ENCODE results near the gene NLGN3. TPM values are rescaled to one million over a fixed set of nuclear protein-coding genes. Genes with fewer than 3 reads are reported as not detected.

NLGN3 gene
- polyA plus RNA-seq, 1 donor from 2014 or later: 11.7 TPM

DNA sequence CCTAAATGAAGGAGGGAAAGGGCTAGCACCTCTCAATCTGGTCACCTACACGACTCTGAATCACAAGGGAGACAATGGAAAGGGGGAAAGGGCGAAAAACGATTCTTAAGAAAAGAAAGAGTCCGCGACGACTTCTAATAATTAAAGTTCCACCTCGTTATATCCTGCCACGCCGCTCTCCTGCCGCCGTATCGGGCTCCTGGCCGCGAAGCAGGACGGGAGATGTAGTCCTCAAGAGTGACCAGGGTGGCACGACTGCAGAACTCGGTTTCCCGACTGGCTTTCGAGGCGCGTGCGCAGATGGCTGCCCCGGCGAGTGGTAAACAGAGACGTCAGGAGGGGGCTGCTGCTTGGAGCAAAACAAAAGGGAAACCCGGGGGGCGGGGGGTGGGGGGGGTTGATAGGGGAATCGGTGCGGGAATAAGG is 49.1 kb upstream of the NLGN3 start, which contains the start of gene FOXO4:
Gene FOXO4 (plus strand): TSS at position 297 of the 426 bp plus-strand sequence. CDS start 678 bp downstream, outside the sequence.
- H3K36me3 ChIP-seq (ENCODE audit: insufficient read depth, low read length): no peaks in the 10 kb centered on the region
- H3K4me2 ChIP-seq (ENCODE audit: low read length): peak within 1 kb of the TSS; percentile 39
- H3K9me2 ChIP-seq (ENCODE audit: insufficient read depth, low read length): no peaks in the 10 kb centered on the region
- peaks cover 7% of the 10 kb centered on the region for H3K27me3 ChIP-seq (ENCODE audit: insufficient read depth, low read depth, low read length)
- no peak within 1 kb of the TSS for H3K9ac ChIP-seq (ENCODE audit: low read length)
- TF ChIP-seq, protein P1, sequence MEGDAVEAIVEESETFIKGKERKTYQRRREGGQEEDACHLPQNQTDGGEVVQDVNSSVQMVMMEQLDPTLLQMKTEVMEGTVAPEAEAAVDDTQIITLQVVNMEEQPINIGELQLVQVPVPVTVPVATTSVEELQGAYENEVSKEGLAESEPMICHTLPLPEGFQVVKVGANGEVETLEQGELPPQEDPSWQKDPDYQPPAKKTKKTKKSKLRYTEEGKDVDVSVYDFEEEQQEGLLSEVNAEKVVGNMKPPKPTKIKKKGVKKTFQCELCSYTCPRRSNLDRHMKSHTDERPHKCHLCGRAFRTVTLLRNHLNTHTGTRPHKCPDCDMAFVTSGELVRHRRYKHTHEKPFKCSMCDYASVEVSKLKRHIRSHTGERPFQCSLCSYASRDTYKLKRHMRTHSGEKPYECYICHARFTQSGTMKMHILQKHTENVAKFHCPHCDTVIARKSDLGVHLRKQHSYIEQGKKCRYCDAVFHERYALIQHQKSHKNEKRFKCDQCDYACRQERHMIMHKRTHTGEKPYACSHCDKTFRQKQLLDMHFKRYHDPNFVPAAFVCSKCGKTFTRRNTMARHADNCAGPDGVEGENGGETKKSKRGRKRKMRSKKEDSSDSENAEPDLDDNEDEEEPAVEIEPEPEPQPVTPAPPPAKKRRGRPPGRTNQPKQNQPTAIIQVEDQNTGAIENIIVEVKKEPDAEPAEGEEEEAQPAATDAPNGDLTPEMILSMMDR (IDR thresholded peaks at IDR 0.05; ENCODE audit: poor library complexity, severe bottlenecking): no peak
- peak; percentile 75 for TF ChIP-seq MXI1 (conservative IDR thresholded peaks at IDR 0.05; ENCODE audit: poor library complexity, severe bottlenecking)
- no peak within 1 kb of the TSS for H3K27ac ChIP-seq (ENCODE audit: low read length)
- no peaks in the 10 kb centered on the region for H3K9me3 ChIP-seq (ENCODE audit: low read length)
- no peaks in the 10 kb centered on the region for H4K20me1 ChIP-seq (ENCODE audit: insufficient read depth)
- H3F3A ChIP-seq (ENCODE audit: insufficient read depth, low read length, poor library complexity, severe bottlenecking): no peaks in the 10 kb centered on the region
- no peaks in the 10 kb centered on the region for H3K79me2 ChIP-seq (replicated peaks; ENCODE audit: insufficient read depth, low read length)
- no peak within 1 kb of the TSS for H2AFZ ChIP-seq (ENCODE audit: low read depth, low read length)
- peak within 1 kb of the TSS; percentile 67 for H3K4me3 ChIP-seq (ENCODE audit: low read length)

DNA sequence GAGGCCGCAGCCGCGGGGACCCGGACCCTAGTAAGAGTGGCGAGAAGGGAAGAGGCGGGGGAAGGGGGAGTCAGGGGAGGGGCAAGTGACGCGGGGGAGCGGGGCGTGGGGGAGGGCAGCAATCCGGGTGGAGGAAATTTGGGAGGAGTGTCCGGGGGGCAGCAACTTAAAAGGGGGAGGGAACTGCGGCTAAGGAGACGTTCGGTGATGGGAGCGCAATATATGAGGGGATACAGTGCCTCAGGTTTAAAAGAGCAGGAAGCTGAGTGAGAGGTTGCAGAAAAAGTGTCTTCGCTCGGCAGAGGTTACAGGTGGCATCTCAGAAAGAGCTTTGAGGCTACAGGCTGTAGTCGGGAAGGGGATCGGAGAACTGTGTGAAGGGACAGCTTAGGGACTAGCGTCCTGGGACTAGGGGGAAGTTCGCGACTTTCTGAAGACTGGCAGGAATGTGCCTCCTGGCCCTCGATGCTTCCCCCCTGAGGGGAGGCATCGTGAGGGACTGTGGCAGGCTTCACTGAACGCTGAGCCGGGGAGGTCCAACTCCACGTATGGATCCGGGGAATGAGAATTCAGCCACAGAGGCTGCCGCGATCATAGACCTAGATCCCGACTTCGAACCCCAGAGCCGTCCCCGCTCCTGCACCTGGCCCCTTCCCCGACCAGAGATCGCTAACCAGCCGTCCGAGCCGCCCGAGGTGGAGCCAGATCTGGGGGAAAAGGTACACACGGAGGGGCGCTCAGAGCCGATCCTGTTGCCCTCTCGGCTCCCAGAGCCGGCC is 48.5 kb upstream of the NLGN3 start:
- no peaks in the 10 kb centered on the region for H4K20me1 ChIP-seq (ENCODE audit: insufficient read depth)
- no peaks in the 10 kb centered on the region for H3K36me3 ChIP-seq (ENCODE audit: insufficient read depth, low read length)
- H3K9me3 ChIP-seq (ENCODE audit: low read length): no peaks in the 10 kb centered on the region
- H3K9me2 ChIP-seq (ENCODE audit: insufficient read depth, low read length): no peaks in the 10 kb centered on the region
- TF ChIP-seq MXI1 (conservative IDR thresholded peaks at IDR 0.05; ENCODE audit: poor library complexity, severe bottlenecking) (no peak), EP300 (conservative IDR thresholded peaks at IDR 0.05; ENCODE audit: poor library complexity, severe bottlenecking) (no peak), TAF1 (IDR thresholded peaks at IDR 0.05; ENCODE audit: low read depth) (no peak), SMC3 (conservative IDR thresholded peaks at IDR 0.05; ENCODE audit: poor library complexity) (no peak)
- TF ChIP-seq, protein P2, sequence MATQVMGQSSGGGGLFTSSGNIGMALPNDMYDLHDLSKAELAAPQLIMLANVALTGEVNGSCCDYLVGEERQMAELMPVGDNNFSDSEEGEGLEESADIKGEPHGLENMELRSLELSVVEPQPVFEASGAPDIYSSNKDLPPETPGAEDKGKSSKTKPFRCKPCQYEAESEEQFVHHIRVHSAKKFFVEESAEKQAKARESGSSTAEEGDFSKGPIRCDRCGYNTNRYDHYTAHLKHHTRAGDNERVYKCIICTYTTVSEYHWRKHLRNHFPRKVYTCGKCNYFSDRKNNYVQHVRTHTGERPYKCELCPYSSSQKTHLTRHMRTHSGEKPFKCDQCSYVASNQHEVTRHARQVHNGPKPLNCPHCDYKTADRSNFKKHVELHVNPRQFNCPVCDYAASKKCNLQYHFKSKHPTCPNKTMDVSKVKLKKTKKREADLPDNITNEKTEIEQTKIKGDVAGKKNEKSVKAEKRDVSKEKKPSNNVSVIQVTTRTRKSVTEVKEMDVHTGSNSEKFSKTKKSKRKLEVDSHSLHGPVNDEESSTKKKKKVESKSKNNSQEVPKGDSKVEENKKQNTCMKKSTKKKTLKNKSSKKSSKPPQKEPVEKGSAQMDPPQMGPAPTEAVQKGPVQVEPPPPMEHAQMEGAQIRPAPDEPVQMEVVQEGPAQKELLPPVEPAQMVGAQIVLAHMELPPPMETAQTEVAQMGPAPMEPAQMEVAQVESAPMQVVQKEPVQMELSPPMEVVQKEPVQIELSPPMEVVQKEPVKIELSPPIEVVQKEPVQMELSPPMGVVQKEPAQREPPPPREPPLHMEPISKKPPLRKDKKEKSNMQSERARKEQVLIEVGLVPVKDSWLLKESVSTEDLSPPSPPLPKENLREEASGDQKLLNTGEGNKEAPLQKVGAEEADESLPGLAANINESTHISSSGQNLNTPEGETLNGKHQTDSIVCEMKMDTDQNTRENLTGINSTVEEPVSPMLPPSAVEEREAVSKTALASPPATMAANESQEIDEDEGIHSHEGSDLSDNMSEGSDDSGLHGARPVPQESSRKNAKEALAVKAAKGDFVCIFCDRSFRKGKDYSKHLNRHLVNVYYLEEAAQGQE (IDR thresholded peaks at IDR 0.05; ENCODE audit: borderline replicate concordance): no peak
- TF ChIP-seq, protein P1 (IDR thresholded peaks at IDR 0.05; ENCODE audit: poor library complexity, severe bottlenecking): no peak
- H3K4me3 ChIP-seq (ENCODE audit: low read length): peak overlapping the region; percentile 67
- no peaks in the 10 kb centered on the region for H3K79me2 ChIP-seq (replicated peaks; ENCODE audit: insufficient read depth, low read length)
- peak overlapping the region; percentile 39 for H3K4me2 ChIP-seq (ENCODE audit: low read length)
- H2AFZ ChIP-seq (ENCODE audit: low read depth, low read length): no peak overlapping the region
- no peaks in the 10 kb centered on the region for H3F3A ChIP-seq (ENCODE audit: insufficient read depth, low read length, poor library complexity, severe bottlenecking)
- no peak overlapping the region for H3K27ac ChIP-seq (ENCODE audit: low read length)
- H3K9ac ChIP-seq (ENCODE audit: low read length): no peak overlapping the region
- H3K27me3 ChIP-seq (ENCODE audit: insufficient read depth, low read depth, low read length): peaks cover 7% of the 10 kb centered on the region

Data from neural cell (in vitro differentiated cells).